HEK293T (cell line): ENCODE results near the gene CLEC4F.
A peak's percentile ranks its signal among the peaks of the same experiment; 100 is the strongest.

ENCODE experiments used
- CTCF ChIA-PET: fragments of 350-600 bp; formaldehyde crosslinking; extraction: SDS; loops from one replicate; lab custom pipeline; 2021; ENCODE audit warnings: antibody characterized with exemption, inconsistent platforms; lab: Yijun Ruan, JAX
- POLR2A ChIA-PET: fragments of 350-600 bp; formaldehyde crosslinking; extraction: SDS; loops from one replicate; lab custom pipeline; 2020; ENCODE audit warnings: antibody characterized with exemption, inconsistent platforms; lab: Yijun Ruan, JAX
- DNase-seq: peaks from one replicate; pipeline ENCODE4 v3.0.0; 2012; ENCODE audit warnings: mixed read lengths; ENCODE audit errors: extremely low spot score
- ARNT ChIP-seq: fragments of 450-650 bp; IDR thresholded peaks from 2 replicates; pipeline ENCODE4 v1.6.1; 2017; ENCODE audit warnings: mild to moderate bottlenecking
- BHLHE40 ChIP-seq: fragments of 450-650 bp; IDR thresholded peaks from 2 replicates; pipeline ENCODE4 v1.6.1; 2016; ENCODE audit warnings: mild to moderate bottlenecking, moderate library complexity, borderline replicate concordance
- CTBP1 ChIP-seq: fragments of 450-650 bp; IDR thresholded peaks from 2 replicates; pipeline ENCODE4 v1.6.1; 2016; ENCODE audit warnings: borderline replicate concordance
- ELF4 ChIP-seq: fragments of 450-650 bp; IDR thresholded peaks from 2 replicates; pipeline ENCODE4 v1.6.1; 2017; ENCODE audit warnings: antibody characterized with exemption
- FOXA1 ChIP-seq: fragments of 450-650 bp; IDR thresholded peaks from 2 replicates; pipeline ENCODE4 v1.6.1; 2016; ENCODE audit warnings: mild to moderate bottlenecking
- FOXK2 ChIP-seq: fragments of 450-650 bp; IDR thresholded peaks from 2 replicates; pipeline ENCODE4 v1.6.1; 2016; ENCODE audit warnings: mild to moderate bottlenecking
- FOXM1 ChIP-seq: fragments of 450-650 bp; IDR thresholded peaks from 2 replicates; pipeline ENCODE4 v1.6.1; 2017; ENCODE audit warnings: mild to moderate bottlenecking, borderline replicate concordance
- HDGF ChIP-seq: fragments of 450-650 bp; IDR thresholded peaks from 2 replicates; pipeline ENCODE4 v1.6.1; 2017; ENCODE audit warnings: antibody characterized with exemption, borderline replicate concordance
- L3MBTL2 ChIP-seq: fragments of 450-650 bp; conservative IDR thresholded peaks from 2 replicates; pipeline ENCODE4 v1.6.1; 2016; ENCODE audit warnings: mild to moderate bottlenecking
- LEF1 ChIP-seq: fragments of 450-650 bp; IDR thresholded peaks from 2 replicates; pipeline ENCODE4 v1.6.1; 2017; ENCODE audit warnings: mild to moderate bottlenecking, borderline replicate concordance
- NFRKB ChIP-seq: fragments of 450-650 bp; IDR thresholded peaks from 2 replicates; pipeline ENCODE4 v1.6.1; 2016; ENCODE audit warnings: mild to moderate bottlenecking, moderate library complexity
- PKNOX1 ChIP-seq: fragments of 450-650 bp; IDR thresholded peaks from 2 replicates; pipeline ENCODE4 v1.6.1; 2016
- SP1 ChIP-seq: fragments of 450-650 bp; IDR thresholded peaks from 2 replicates; pipeline ENCODE4 v1.6.1; 2017
- SUZ12 ChIP-seq: fragments of 450-650 bp; IDR thresholded peaks from 2 replicates; pipeline ENCODE4 v1.6.1; 2016; ENCODE audit warnings: mild to moderate bottlenecking
- TARDBP ChIP-seq: fragments of 450-650 bp; IDR thresholded peaks from 2 replicates; pipeline ENCODE4 v1.6.1; 2016
- ZNF384 ChIP-seq: fragments of 450-650 bp; IDR thresholded peaks from 2 replicates; pipeline ENCODE4 v1.6.1; 2016

The CLEC4F gene

GRCh38 chr2:70820499-70820898 is at the start of gene CLEC4F:
TSS of gene CLEC4F (minus strand) at chr2:70820599. CDS start at chr2:70820523, 76 bp downstream.
- no peak for DNase-seq
- ChIA-PET POLR2A (no interaction called here), CTCF (no interaction called here)
- TF ChIP-seq TARDBP = no peak

GRCh38 chr2:70868970-70869369 is 48.6 kb upstream of the CLEC4F start:
- CTCF ChIA-PET = interaction anchor here (1.2 kb wide), 1 partner anchor 74 kb away, joined by 3 read pairs; no protein-coding TSS in a partner anchor

GRCh38 chr2:70861777-70862625 is 41.6 kb upstream of the CLEC4F start:
- ChIA-PET POLR2A (no interaction called here), CTCF (interaction anchor here (0.6 to 1.4 kb wide), 4 partner anchors 9 to 808 kb away, joined by 3 to 4 read pairs (median 3); no protein-coding TSS in a partner anchor)
- TF ChIP-seq CTBP1 = no peak
- no peak for TF ChIP-seq SUZ12
- TF ChIP-seq HDGF = no peak
- no peak for TF ChIP-seq PKNOX1
- TF ChIP-seq ZNF384 = no peak
- no peak for TF ChIP-seq ARNT
- peak; percentile 92 for DNase-seq

More at GRCh38 chr2:70868970-70869369, 48.6 kb upstream of the CLEC4F start:
- TF ChIP-seq NFRKB = no peak
- TF ChIP-seq FOXA1 = no peak
- TF ChIP-seq ZNF384 = no peak
- TF ChIP-seq SUZ12 = no peak
- TF ChIP-seq L3MBTL2 = no peak
- no peak for TF ChIP-seq CTBP1
- no peak for TF ChIP-seq ARNT
- TF ChIP-seq SP1 = no peak
- TF ChIP-seq FOXK2 = no peak
- TF ChIP-seq LEF1 = no peak
- TF ChIP-seq FOXM1 = no peak
- no peak for TF ChIP-seq TARDBP
- POLR2A ChIA-PET = interaction anchor here (1.3 kb wide), 1 partner anchor 79 kb away, joined by 3 read pairs; no protein-coding TSS in a partner anchor
- no peak for DNase-seq

- POLR2A ChIA-PET = no interaction called here
- DNase-seq = no peak
- no peak for TF ChIP-seq HDGF
- TF ChIP-seq SUZ12 = no peak
- CTCF ChIA-PET = no interaction called here
These were observed 35.3 kb upstream of the CLEC4F start for GRCh38 chr2:70855667-70856066.

- ChIA-PET POLR2A (no interaction called here), CTCF (no interaction called here)
- DNase-seq = no peak
- TF ChIP-seq FOXK2 (no peak), ARNT (no peak), BHLHE40 (no peak), TARDBP (no peak), SUZ12 (no peak), LEF1 (no peak), L3MBTL2 (no peak), ELF4 (no peak), CTBP1 (no peak)
These were observed 34.0 kb upstream of the CLEC4F start for GRCh38 chr2:70854411-70854810.

GRCh38 chr2:70852824-70853223 is 32.4 kb upstream of the CLEC4F start:
- ChIA-PET POLR2A (no interaction called here), CTCF (interaction anchor here (0.9 kb wide), 2 partner anchors 9 to 64 kb away, joined by 3 read pairs; no protein-coding TSS in a partner anchor)
- DNase-seq = no peak
- TF ChIP-seq BHLHE40 (no peak), HDGF (no peak), PKNOX1 (no peak), SUZ12 (no peak), FOXA1 (no peak), FOXK2 (no peak), ZNF384 (no peak), SP1 (no peak), L3MBTL2 (no peak), ELF4 (no peak), LEF1 (no peak), NFRKB (no peak)

GRCh38 chr2:70851704-70852103 is 31.3 kb upstream of the CLEC4F start:
- POLR2A ChIA-PET = no interaction called here
- CTCF ChIA-PET = interaction anchor here (0.9 kb wide), 1 partner anchor 63 kb away, joined by 3 read pairs; no protein-coding TSS in a partner anchor
- TF ChIP-seq TARDBP (no peak), ZNF384 (no peak), ARNT (no peak)
- no peak for DNase-seq

- DNase-seq = no peak
- POLR2A ChIA-PET = no interaction called here
- TF ChIP-seq L3MBTL2 = no peak
- TF ChIP-seq CTBP1 = no peak
- TF ChIP-seq NFRKB = no peak
- no peak for TF ChIP-seq PKNOX1
- no peak for TF ChIP-seq FOXA1
- TF ChIP-seq ARNT = no peak
- TF ChIP-seq HDGF = no peak
- TF ChIP-seq FOXM1 = no peak
- TF ChIP-seq ZNF384 = no peak
- no peak for TF ChIP-seq FOXK2
- TF ChIP-seq SP1 = no peak
- TF ChIP-seq BHLHE40 = no peak
- no peak for TF ChIP-seq SUZ12
- TF ChIP-seq LEF1 = no peak
- TF ChIP-seq TARDBP = no peak
- TF ChIP-seq ELF4 = no peak
- CTCF ChIA-PET = no interaction called here
These were observed 30.5 kb upstream of the CLEC4F start for GRCh38 chr2:70850925-70851324.
